Hepatocyte (in vitro differentiated cells): Measurements from ENCODE around the gene WIPF3. TPM values are rescaled to one million over a fixed set of nuclear protein-coding genes. Genes with fewer than 3 reads are reported as not detected.

ENCODE experiments used
- DNase-seq: peaks from one replicate; pipeline ENCODE4 v3.0.0-alpha.2; 2016; ENCODE audit warnings: low spot score
- H2AFZ ChIP-seq: fragments of 200-600 bp; sonication (generic); 2 replicates; pipeline ENCODE4 v1.6.0; 2016; ENCODE audit warnings: antibody characterized with exemption, mild to moderate bottlenecking
- H3K27ac ChIP-seq: fragments of 200-600 bp; sonication (generic); 2 replicates; pipeline ENCODE4 v1.5.1; 2016; ENCODE audit warnings: mild to moderate bottlenecking
- H3K27me3 ChIP-seq: fragments of 200-600 bp; sonication (generic); 2 replicates; pipeline ENCODE4 v1.6.1; 2016
- H3K36me3 ChIP-seq: fragments of 200-600 bp; sonication (generic); replicated peaks from 2 replicates; pipeline ENCODE4 v1.5.1; 2016; ENCODE audit warnings: low read depth; ENCODE audit not compliant: insufficient read depth
- H3K4me1 ChIP-seq: fragments of 200-600 bp; sonication (generic); 2 replicates; pipeline ENCODE4 v1.5.1; 2016; ENCODE audit warnings: mild to moderate bottlenecking, moderate library complexity; ENCODE audit not compliant: insufficient read depth
- H3K4me2 ChIP-seq: fragments of 200-600 bp; sonication (generic); 2 replicates; pipeline ENCODE4 v1.6.0; 2016
- H3K4me3 ChIP-seq: fragments of 200-600 bp; sonication (generic); 2 replicates; pipeline ENCODE4 v1.5.1; 2016; ENCODE audit warnings: mild to moderate bottlenecking
- H3K79me2 ChIP-seq: fragments of 200-600 bp; sonication (generic); 2 replicates; pipeline ENCODE4 v1.6.0; 2017; ENCODE audit warnings: mild to moderate bottlenecking
- H3K9me2 ChIP-seq: fragments of 200-600 bp; sonication (generic); replicated peaks from 2 replicates; pipeline ENCODE4 v1.6.0; 2017; ENCODE audit warnings: mild to moderate bottlenecking; ENCODE audit not compliant: insufficient read depth
- H3K9me3 ChIP-seq: fragments of 200-600 bp; sonication (generic); 2 replicates; pipeline ENCODE4 v1.5.1; 2016; ENCODE audit warnings: low read depth, mild to moderate bottlenecking
- H4K20me1 ChIP-seq: fragments of 200-600 bp; sonication (generic); 2 replicates; pipeline ENCODE4 v1.6.0; 2016; ENCODE audit warnings: mild to moderate bottlenecking; ENCODE audit not compliant: insufficient read depth, poor library complexity, severe bottlenecking
- EZH2 ChIP-seq: fragments of 200-600 bp; sonication (generic); IDR thresholded peaks from 2 replicates; pipeline ENCODE4 v1.6.1; 2016; ENCODE audit warnings: antibody characterized with exemption, mild to moderate bottlenecking, borderline replicate concordance
- EZH2phosphoT487 ChIP-seq: fragments of 200-600 bp; sonication (generic); IDR thresholded peaks from one replicate; pipeline ENCODE4 v1.6.1; 2018; ENCODE audit warnings: antibody characterized with exemption, mild to moderate bottlenecking, low read depth, moderate library complexity; ENCODE audit not compliant: unreplicated experiment, severe bottlenecking
- WGBS: methylation state at CpG from one replicate; pipeline ENCODE4 v1.1.6; 2016; ENCODE audit warnings: low lambda C conversion rate; ENCODE audit errors: missing lambda C conversion rate; 5-methylcytosine and 5-hydroxymethylcytosine counted together
- polyA plus RNA-seq: library from polyadenylated mRNA; unstranded; fragments of >200 nt; fragmentation: Nextera tagmentation; extraction: Ambion mirVana; gene quantifications from 2 replicates; pipeline ENCODE4 v1.2.1, GENCODE V29; 2016
- total RNA-seq: library from RNA; depleted of rRNA; stranded (reverse); fragments of >200 nt; gene quantifications from 2 replicates; pipeline ENCODE4 v1.2.3, GENCODE V29; 2014
- TF ChIP-seq, protein P1 (sequence below): fragments of 200-600 bp; sonication (generic); IDR thresholded peaks from 2 replicates; pipeline ENCODE4 v1.5.1; 2016; ENCODE audit warnings: antibody characterized with exemption, mild to moderate bottlenecking; ENCODE audit not compliant: poor library complexity

WIPF3 gene
- total and polyA plus RNA-seq, 2 experiments from 2014 or later: 0.98 to 2.4 TPM

DNA sequence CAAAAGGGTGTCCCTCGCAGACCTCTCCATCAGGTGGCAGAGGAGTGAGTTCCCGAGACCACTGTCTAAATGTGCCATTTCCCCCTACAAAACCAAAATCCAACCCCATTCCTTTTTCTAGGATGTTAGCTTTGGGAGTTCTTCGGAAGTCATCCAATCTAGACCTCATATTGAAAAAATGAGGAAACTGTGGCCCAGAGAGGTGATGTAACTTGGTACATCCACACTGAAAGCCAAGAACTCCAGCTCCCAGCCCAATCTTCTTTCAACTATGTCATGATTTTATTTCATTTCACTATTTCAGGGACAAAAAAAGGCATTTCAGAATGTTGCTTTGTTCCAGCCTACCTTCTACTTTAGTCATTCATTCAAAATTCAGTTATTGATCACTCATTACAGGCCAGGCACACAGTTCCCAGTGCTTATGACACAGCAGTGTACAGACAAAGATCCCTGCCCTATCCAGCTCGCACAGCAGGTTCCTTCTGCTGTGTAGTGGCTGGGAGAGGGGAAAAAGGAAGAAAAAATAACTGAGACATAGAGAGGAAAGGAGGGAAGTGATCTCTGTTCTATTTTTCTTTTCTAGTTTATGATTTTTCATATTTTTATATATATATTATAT, 147.5 kb downstream of the WIPF3 start:
- no peak overlapping the region for H2AFZ ChIP-seq
- no peaks in the 10 kb centered on the region for H3K4me1 ChIP-seq
- no peaks in the 10 kb centered on the region for H3K9me2 ChIP-seq
- H3K27me3 ChIP-seq: no peaks in the 10 kb centered on the region
- no peaks in the 10 kb centered on the region for H3K36me3 ChIP-seq
- 87% methylated on average over 4 of the region's 4 CpGs for WGBS
- H3K4me3 ChIP-seq: no peak overlapping the region
- DNase-seq: no peak
- no peak overlapping the region for H3K27ac ChIP-seq
- TF ChIP-seq EZH2 (no peak), EZH2phosphoT487 (no peak)
- TF ChIP-seq, protein P1, sequence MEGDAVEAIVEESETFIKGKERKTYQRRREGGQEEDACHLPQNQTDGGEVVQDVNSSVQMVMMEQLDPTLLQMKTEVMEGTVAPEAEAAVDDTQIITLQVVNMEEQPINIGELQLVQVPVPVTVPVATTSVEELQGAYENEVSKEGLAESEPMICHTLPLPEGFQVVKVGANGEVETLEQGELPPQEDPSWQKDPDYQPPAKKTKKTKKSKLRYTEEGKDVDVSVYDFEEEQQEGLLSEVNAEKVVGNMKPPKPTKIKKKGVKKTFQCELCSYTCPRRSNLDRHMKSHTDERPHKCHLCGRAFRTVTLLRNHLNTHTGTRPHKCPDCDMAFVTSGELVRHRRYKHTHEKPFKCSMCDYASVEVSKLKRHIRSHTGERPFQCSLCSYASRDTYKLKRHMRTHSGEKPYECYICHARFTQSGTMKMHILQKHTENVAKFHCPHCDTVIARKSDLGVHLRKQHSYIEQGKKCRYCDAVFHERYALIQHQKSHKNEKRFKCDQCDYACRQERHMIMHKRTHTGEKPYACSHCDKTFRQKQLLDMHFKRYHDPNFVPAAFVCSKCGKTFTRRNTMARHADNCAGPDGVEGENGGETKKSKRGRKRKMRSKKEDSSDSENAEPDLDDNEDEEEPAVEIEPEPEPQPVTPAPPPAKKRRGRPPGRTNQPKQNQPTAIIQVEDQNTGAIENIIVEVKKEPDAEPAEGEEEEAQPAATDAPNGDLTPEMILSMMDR: no peak
- H3K79me2 ChIP-seq: peaks cover 16% of the 10 kb centered on the region
- H3K9me3 ChIP-seq: no peaks in the 10 kb centered on the region
- no peaks in the 10 kb centered on the region for H4K20me1 ChIP-seq
- no peak overlapping the region for H3K4me2 ChIP-seq

DNA sequence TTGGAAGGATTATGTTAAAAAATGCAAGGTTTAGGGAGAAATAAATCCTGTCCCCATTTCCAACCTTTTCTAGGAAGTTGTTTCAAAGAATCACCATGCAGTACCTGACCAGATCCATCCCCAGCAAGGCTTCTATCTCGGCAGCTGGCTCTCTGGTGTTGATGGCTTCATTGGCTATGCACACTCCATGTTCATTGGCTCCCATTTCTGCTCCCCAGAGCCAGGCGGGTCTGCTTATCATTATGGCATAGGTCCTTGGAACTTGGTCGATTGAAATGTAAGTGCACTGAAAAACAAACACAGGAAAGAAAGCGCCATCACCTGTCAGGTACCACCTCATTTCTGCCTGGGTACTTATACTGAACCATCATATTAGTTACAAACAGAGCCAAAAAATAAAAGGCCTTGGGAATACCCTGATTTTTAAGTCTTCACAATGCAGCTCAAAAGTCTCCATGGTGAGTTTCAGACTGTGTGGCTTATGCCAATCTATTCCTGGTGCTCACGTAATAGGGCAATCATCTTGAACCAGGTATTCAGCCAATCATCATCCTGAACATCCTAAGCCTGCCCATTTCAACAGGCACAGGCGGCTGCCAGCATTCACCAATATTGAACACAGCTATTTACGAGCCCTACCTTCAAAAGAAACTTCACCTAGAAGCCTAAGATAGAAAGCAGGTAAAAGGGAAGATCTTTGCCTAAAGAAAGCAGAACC, 148.9 kb downstream of the WIPF3 start:
- WGBS: 87% methylated on average over 7 of the region's 7 CpGs
- TF ChIP-seq, protein P1: no peak
- no peak for TF ChIP-seq EZH2
- no peak for TF ChIP-seq EZH2phosphoT487
- no peaks in the 10 kb centered on the region for H3K36me3 ChIP-seq

DNA sequence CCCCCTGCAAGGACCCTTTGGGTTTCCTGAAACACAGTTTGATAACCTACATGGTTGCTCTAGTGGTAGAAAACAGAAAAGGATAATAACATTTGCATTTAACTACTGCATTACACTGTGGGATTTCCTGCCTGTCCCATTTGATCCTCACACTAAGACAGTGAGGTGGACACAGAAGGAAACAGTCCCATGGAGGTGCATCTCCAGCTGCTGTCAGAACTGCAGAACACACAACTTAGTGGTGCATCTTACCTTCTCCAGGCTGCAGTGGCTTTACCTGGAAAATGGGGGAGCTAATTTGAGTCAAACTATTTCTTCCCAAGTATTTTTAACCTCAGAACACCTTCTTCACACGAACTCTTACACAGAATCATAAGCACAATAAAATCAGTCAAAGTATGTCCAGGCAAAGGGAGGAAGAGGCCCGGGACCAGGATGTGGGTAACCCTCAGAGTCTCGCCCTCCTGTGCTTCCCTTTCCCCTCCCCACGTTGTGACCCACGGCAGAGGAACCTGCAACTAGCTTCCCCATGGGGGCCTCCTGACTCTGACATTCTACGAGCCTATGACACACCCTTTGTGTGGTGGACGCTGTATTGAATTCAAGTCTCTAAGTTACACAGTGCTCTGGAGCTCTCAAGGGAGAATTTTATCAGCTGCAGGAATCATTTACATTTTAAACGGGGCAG, 149.6 kb downstream of the WIPF3 start:
- H4K20me1 ChIP-seq: no peaks in the 10 kb centered on the region

More for the DNA sequence above, 148.9 kb downstream of the WIPF3 start:
- H3K4me1 ChIP-seq: no peaks in the 10 kb centered on the region
- H3K9me2 ChIP-seq: no peaks in the 10 kb centered on the region
- H3K27me3 ChIP-seq: no peaks in the 10 kb centered on the region
- no peak for DNase-seq
- H3K9me3 ChIP-seq: no peaks in the 10 kb centered on the region
- no peak overlapping the region for H3K27ac ChIP-seq
- no peak overlapping the region for H2AFZ ChIP-seq
- H4K20me1 ChIP-seq: no peaks in the 10 kb centered on the region
- H3K79me2 ChIP-seq: peaks cover 17% of the 10 kb centered on the region
- H3K4me3 ChIP-seq: no peak overlapping the region
- H3K4me2 ChIP-seq: no peak overlapping the region

DNA sequence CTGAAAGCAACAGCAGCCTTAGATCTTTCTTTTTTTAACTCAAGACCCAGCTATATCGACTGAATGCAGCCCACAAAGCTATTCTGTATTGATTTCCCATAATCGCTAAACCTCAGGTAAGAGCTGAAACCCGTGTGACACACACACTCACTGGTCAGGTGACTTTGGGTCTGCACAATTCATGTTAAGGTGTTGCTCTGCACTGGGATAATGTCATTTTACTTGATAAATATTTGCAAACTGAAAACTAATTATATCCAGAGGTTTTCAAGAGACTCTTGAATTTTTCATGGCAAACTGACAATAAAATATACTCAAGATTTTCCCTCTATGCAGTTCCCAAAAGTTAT, 150.2 kb downstream of the WIPF3 start:
- 79% methylated on average over 3 of the region's 3 CpGs for WGBS
- H3K36me3 ChIP-seq: no peaks in the 10 kb centered on the region
- H4K20me1 ChIP-seq: no peaks in the 10 kb centered on the region
- no peaks in the 10 kb centered on the region for H3K9me3 ChIP-seq
- no peak overlapping the region for H3K27ac ChIP-seq
- TF ChIP-seq EZH2phosphoT487: no peak
- TF ChIP-seq EZH2: no peak
- TF ChIP-seq, protein P1: no peak
- no peaks in the 10 kb centered on the region for H3K9me2 ChIP-seq
- no peaks in the 10 kb centered on the region for H3K4me1 ChIP-seq
- H3K27me3 ChIP-seq: no peaks in the 10 kb centered on the region
- H2AFZ ChIP-seq: no peak overlapping the region
- no peak overlapping the region for H3K4me3 ChIP-seq
- no peak for DNase-seq
- H3K4me2 ChIP-seq: no peak overlapping the region
- peaks cover 22% of the 10 kb centered on the region for H3K79me2 ChIP-seq

More for the DNA sequence above, 149.6 kb downstream of the WIPF3 start:
- no peaks in the 10 kb centered on the region for H3K4me1 ChIP-seq
- H3K36me3 ChIP-seq: no peaks in the 10 kb centered on the region
- no peaks in the 10 kb centered on the region for H3K27me3 ChIP-seq
- no peak overlapping the region for H2AFZ ChIP-seq
- DNase-seq: no peak
- no peak for TF ChIP-seq EZH2
- H3K9me3 ChIP-seq: no peaks in the 10 kb centered on the region
- no peak overlapping the region for H3K4me2 ChIP-seq
- no peaks in the 10 kb centered on the region for H3K9me2 ChIP-seq
- no peak overlapping the region for H3K4me3 ChIP-seq
- WGBS: 66% methylated on average over 8 of the region's 8 CpGs
- H3K27ac ChIP-seq: no peak overlapping the region
- peaks cover 22% of the 10 kb centered on the region for H3K79me2 ChIP-seq
